HG03378 (cell line): ENCODE data around the gene FGF9.

Experiments
- ATAC-seq: cut with Tn5 transposase; IDR thresholded peaks from one replicate; pipeline ENCODE4 v1.9.1; 2021; ENCODE audit warnings: mild to moderate bottlenecking, moderate library complexity; ENCODE audit not compliant: unreplicated experiment

FGF9 gene

DNA sequence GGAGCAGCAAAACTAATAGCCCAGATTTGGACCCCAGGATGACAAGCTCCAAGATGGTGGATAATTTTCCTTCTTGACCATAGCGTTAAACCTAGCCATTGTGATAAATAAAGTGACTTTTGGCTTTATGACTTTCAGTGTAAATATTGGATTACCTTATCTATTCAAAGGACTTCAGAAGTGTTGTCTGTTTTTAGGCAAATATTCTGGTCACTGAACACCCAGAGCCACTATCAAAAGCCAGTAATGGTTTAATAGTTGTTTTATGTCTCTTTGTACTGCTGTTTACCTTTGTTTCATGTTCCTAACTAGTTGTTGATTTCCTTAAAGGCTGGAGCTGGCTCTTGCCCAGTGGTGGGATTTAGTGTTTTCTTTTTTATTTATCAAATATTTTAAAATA is 81.6 kb downstream of the FGF9 start:
- no peak for ATAC-seq

DNA sequence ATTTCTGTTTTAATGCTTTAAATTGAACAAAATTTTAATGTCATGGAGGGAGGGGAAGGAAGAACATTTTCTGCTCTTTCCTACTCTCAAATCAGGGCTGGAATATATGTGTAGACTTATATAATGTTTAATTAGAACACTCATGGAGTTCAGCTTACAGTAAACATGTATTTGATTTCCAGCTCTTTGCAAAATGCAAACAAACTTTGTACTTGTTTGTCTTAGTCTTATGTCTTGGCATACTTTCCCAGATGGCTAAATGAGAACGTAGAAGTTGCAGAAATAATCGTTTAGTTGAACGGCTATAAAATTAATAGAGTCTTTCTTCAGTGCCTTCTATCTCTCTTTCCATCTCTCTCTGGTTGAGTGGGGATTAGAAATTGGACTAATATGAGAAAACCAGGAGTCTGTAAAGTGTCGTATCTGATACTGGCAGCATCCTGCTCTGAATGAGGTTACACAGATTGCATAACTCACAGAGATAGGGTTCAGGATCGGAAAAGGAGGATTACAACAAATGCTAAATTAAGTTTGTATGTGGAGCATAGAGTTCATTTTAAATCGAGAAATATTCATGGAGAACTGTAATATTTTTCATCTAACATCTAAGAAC is 82.3 kb downstream of the FGF9 start:
- no peak for ATAC-seq
